Measurements from ENCODE around the gene PCDHA1.
"Not testable (repeated sequence)": the region's sequence is repeated elsewhere in the genome, so short reads cannot be mapped to it uniquely, and the experiment has no call there.

PCDHA1 gene

DNA sequence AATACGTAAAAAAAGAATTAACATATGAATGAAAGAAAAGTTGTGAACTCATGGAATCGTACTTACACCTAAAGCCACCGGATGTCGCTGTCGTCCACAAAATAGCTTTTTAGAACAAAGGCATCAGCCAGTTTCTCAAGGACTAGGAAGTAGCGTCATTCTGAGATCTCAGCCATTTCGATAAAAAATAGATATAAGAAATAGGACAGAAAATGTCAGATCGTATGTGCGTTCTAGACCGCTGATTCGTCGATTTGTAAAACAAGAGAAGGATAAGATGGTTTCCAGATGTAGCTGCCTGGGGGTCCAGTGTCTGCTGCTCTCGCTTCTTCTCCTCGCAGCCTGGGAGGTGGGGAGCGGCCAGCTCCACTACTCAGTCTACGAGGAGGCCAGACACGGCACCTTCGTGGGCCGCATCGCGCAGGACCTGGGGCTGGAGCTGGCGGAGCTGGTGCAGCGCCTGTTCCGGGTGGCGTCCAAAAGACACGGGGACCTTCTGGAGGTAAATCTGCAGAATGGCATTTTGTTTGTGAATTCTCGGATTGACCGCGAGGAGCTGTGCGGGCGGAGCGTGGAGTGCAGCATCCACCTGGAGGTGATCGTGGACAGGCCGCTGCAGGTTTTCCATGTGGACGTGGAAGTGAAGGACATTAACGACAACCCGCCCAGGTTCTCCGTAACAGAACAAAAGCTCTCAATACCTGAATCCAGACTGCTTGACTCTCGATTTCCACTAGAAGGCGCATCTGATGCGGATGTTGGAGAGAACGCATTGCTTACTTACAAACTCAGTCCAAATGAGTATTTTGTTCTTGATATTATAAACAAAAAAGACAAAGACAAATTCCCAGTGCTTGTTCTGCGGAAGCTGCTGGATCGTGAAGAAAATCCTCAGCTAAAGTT lies 70.1 kb downstream of the PCDHA1 start, which contains the start of gene PCDHA10:
Gene PCDHA10, plus strand, starts transcription at position 126 of the 903 bp plus-strand sequence. Its CDS starts 152 bp downstream, at position 278.
- DNase-seq, result no peak

DNA sequence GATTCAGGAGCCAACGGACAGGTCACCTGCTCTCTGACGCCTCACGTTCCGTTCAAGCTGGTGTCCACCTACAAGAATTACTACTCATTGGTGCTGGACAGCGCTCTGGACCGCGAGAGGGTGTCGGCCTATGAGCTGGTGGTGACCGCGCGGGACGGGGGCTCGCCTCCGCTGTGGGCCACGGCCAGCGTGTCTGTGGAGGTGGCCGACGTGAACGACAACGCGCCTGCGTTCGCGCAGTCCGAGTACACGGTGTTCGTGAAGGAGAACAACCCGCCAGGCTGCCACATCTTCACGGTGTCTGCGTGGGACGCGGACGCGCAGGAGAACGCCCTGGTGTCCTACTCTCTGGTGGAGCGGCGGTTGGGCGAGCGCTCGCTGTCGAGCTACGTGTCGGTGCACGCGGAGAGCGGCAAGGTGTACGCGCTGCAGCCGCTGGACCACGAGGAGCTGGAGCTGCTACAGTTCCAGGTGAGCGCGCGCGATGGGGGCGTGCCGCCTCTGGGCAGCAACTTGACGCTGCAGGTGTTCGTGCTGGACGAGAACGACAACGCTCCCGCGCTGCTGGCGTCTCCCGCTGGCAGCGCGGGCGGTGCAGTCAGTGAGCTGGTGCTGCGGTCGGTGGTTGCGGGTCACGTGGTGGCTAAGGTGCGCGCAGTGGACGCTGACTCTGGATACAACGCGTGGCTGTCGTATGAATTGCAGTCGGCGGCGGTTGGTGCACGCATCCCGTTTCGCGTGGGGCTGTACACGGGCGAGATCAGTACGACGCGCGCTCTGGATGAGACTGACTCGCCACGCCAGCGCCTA lies 71.4 kb downstream of the PCDHA1 start:
- DNase-seq, result no peak

DNA sequence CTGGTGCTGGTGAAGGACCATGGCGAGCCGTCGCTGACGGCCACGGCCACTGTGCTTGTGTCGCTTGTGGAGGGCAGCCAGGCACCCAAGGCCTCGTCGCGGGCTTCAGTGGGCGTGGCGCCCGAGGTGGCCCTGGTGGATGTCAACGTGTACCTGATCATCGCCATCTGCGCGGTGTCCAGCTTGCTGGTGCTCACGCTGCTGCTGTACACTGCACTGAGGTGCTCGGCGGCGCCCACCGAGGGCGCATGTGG lies 72.0 kb downstream of the PCDHA1 start:
- DNase-seq, result no peak

DNA sequence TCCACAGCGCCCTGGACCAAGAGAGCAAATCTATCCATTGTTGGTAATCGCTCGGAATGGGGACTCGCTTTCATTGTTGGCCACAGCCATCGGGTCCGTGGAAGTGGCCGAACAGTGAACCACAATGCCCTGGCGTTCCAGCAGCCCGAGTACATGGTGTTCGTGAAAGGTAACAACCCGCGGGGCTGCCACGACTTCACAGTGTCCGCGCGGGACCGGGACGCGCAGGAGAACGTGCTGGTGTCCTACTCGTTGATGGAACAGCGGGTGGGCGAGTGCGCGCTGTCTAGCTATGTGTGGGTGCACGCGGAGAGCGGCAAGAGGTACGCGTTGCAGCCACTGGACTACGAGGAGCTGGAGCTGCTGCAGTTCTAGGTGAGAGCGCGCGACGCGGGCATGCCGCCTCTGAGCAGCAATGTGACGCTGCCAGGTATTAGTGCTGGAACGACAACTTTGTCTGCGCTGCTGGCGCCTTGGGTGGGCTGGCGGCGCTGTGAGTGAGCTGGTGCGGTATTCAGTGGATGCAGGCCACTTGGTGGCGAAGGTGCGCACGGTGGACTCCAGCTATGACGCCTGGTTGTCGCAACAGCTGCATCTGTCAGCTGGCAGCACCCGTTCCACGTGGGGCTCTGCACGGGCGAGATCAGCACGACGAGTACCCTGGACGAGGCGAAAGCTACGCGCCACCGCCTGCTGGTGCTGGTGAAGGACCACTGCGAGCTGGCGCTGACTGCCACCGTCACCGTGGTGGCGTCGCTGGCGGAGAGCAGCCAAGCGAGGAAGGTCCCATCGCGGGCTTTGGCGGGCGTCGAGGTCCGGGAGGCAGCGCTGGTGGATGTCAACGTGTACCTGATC lies 76.7 kb downstream of the PCDHA1 start:
- no peak for DNase-seq

DNA sequence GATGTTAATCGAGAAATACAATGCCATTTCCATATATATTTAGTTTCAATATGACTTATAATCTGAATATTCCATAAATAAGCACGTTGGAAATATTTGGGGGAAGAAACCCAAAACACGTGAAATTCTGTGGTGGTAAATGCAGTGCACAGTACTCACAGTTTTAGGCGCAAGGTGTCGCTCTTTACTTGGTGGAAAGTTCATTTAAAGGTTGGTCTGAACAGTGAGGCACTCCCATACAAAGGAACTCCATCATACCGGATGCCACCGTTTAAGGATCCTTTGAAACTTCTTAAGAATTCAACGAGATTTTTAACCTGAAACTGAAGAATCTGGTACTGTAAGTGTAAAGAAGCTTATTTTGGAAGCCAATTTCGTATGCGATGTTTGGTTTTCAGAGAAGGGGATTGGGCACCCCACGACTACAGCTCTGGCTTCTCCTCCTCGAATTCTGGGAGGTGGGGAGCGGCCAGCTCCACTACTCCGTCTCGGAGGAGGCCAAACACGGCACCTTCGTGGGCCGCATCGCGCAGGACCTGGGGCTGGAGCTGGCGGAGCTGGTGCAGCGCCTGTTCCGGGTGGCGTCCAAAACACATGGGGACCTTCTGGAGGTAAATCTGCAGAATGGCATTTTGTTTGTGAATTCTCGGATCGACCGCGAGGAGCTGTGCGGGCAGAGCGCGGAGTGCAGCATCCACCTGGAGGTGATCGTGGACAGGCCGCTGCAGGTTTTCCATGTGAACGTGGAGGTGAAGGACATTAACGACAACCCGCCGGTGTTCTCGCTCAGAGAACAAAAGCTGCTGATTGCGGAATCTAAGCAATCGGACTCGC lies 83.0 kb downstream of the PCDHA1 start, which contains the start of gene PCDHA11:
Gene PCDHA11, plus strand, starts transcription at position 237 of the 834 bp plus-strand sequence. Its CDS starts 147 bp downstream, at position 384.
- DNase-seq, result peak; percentile 83

DNA sequence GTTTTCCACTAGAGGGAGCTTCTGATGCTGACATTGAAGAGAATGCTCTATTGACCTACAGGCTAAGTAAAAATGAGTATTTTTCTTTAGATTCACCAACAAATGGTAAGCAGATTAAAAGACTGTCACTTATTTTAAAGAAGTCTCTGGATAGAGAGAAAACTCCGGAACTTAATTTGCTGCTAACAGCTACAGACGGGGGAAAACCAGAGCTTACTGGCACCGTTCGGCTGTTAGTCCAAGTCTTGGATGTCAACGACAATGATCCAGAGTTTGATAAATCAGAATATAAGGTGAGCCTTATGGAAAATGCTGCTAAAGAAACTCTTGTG lies 83.6 kb downstream of the PCDHA1 start:
- DNase-seq, result peak; percentile 56

DNA sequence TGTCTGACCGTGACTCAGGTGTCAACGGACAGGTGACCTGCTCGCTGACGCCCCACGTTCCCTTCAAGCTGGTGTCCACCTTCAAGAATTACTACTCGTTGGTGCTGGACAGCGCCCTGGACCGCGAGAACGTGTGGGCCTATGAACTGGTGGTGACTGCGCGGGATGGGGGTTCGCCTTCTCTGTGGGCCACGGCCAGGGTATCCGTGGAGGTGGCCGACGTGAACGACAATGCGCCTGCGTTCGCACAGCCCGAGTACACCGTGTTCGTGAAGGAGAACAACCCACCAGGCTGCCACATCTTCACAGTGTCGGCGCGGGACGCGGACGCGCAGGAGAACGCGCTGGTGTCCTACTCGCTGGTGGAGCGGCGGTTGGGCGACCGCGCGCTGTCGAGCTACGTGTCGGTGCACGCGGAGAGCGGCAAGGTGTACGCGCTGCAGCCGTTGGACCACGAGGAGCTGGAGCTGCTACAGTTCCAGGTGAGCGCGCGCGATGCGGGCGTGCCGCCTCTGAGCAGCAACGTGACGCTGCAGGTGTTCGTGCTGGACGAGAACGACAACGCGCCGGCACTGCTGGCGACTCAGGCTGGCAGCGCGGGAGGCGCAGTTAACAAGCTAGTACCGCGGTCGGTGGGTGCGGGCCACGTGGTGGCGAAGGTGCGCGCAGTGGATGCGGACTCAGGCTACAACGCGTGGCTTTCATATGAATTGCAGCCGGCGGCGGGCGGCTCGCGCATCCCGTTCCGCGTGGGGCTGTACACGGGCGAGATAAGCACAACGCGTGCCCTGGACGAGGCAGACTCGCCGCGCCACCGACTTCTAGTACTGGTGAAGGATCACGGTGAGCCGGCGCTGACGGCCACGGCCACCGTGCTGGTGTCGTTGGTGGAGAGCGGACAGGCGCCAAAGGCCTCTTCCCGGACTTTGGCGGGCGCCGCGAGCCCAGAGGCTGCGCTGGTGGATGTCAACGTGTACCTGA lies 84.6 kb downstream of the PCDHA1 start:
- no peak for DNase-seq

DNA sequence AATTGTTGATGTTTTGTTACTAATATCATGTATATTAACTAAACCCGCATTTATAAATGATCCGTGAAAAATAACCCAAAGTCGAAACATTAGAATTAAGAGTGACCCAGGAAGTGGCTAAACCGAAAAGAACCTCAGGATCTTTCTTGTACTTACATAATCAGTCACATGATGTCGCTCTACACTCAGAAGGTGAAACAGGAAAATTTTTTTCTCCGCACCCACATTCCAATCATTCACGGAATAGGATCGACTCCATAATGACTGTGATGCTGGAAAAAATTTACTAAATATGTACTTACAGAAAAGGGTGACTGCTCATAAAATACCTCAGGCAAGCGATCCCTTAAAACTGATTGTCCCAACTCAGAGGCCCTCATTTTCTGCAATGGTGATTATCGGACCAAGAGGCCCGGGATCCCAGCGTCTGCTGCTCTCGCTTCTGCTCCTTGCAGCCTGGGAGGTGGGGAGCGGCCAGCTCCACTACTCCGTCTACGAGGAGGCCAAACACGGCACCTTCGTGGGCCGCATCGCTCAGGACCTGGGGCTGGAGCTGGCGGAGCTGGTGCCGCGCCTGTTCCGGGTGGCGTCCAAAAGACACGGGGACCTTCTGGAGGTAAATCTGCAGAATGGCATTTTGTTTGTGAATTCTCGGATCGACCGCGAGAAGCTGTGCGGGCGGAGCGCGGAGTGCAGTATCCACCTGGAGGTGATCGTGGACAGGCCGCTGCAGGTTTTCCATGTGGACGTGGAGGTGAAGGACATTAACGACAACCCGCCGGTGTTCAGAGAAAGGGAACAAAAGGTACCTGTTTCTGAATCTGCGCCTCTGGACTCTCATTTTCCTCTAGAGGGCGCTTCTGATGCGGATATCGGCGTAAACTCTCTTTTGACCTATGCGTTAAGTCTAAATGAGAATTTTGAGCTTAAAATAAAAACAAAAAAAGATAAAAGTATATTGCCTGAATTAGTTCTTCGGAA lies 89.4 kb downstream of the PCDHA1 start, which contains the start of gene PCDHA12:
Gene PCDHA12, plus strand, starts transcription at position 224 of the 981 bp plus-strand sequence. Its CDS starts 165 bp downstream, at position 389.
- DNase-seq, result no peak

DNA sequence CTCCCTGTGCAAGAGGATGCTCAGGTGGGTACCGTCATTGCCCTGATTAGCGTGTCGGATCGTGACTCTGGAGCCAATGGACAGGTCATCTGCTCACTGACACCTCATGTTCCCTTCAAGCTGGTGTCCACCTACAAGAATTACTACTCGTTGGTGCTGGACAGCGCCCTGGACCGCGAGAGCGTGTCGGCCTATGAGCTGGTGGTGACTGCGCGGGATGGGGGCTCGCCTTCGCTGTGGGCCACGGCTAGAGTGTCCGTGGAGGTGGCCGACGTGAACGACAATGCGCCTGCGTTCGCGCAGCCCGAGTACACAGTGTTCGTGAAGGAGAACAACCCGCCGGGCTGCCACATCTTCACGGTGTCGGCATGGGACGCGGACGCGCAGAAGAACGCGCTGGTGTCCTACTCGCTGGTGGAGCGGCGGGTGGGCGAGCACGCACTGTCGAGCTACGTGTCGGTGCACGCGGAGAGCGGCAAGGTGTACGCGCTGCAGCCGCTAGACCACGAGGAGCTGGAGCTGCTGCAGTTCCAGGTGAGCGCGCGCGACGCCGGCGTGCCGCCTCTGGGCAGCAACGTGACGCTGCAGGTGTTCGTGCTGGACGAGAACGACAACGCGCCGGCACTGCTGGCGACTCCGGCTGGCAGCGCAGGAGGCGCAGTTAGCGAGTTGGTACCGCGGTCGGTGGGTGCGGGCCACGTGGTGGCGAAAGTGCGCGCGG lies 90.8 kb downstream of the PCDHA1 start:
- DNase-seq, result not testable (repeated sequence)

DNA sequence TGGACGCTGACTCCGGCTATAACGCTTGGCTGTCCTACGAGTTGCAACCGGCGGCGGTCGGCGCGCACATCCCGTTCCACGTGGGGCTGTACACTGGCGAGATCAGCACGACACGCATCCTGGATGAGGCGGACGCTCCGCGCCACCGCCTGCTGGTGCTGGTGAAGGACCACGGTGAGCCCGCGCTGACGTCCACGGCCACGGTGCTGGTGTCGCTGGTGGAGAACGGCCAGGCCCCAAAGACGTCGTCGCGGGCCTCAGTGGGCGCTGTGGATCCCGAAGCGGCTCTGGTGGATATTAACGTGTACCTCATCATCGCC lies 91.3 kb downstream of the PCDHA1 start:
- DNase-seq, result no peak

DNA sequence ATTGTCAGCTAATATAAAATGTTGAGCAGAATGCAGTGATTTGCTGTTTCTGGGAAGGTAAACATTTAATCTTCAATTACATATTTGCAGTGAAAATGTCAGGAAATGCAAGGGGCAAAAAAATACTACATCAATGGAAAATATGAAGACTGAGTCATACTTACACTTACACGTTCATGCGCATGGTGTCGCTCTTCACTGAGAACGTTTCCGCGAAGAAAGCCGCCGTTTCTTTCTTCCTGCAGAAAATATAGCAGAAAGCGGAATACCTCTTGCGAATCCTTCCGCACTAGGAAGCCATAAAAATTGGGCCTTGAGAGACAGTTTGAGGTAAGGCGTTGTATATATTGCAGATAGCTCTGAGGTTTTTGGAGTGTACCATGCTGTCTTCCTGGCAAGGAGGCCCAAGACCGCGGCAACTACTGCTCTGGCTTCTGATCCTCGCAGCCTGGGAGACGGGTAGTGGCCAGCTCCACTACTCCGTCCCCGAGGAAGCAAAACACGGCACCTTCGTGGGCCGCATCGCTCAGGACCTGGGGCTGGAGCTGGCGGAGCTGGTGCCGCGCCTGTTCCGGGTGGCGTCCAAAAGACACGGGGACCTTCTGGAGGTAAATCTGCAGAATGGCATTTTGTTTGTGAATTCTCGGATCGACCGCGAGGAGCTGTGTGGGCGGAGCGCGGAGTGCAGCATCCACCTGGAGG lies 96.1 kb downstream of the PCDHA1 start, which contains the start of gene PCDHA13:
Gene PCDHA13, plus strand, starts transcription at position 236 of the 702 bp plus-strand sequence. Its CDS starts 145 bp downstream, at position 381.
- no peak for DNase-seq

DNA sequence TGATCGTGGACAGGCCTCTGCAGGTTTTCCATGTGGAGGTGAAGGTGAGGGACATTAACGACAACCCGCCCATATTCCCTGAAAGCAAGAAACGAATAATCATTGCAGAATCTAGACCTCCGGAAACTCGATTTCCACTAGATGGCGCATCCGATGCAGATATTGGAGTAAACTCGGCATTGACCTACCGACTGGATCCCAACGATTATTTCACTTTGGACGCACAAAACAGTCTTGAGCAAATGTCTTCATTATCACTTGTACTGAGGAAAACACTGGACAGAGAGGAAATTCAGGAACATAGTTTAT lies 96.6 kb downstream of the PCDHA1 start:
- DNase-seq, result no peak

DNA sequence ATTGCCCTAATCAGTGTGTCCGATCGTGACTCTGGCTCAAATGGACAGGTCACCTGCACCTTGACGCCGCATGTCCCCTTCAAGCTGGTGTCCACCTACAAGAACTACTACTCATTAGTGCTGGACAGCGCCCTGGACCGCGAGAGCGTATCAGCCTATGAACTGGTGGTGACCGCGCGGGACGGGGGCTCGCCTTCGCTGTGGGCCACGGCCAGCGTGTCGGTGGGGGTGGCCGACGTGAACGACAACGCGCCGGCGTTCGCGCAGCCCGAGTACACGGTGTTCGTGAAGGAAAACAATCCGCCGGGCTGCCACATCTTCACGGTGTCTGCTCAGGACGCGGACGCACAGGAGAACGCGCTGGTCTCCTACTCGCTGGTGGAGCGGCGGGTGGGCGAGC lies 97.4 kb downstream of the PCDHA1 start:
- no peak for DNase-seq

DNA sequence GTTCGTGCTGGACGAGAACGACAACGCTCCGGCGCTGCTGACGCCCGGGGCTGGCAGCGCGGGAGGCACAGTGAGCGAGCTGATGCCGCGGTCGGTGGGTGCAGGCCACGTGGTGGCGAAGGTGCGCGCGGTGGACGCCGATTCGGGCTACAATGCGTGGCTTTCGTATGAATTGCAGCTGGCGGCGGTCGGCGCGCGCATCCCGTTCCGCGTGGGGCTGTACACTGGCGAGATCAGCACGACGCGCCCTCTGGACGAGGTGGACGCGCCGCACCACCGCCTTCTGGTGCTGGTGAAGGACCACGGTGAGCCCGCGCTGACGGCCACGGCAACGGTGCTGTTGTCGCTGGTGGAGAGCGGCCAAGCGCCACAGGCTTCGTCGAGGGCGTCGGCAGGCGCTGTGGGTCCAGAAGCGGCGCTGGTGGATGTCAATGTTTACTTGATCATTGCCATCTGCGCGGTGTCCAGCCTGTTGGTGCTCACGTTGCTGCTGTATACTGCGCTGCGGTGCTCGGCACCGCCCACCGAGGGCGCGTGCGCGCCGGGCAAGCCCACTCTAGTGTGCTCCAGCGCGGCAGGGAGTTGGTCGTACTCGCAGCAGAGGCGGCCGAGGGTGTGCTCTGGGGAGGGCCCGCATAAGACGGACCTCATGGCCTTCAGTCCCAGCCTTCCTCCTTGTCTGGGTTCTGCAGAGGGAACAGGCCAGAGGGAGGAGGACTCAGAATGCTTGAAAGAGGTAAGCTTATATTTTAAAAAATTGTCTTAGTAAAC lies 98.2 kb downstream of the PCDHA1 start:
- DNase-seq, result no peak

DNA sequence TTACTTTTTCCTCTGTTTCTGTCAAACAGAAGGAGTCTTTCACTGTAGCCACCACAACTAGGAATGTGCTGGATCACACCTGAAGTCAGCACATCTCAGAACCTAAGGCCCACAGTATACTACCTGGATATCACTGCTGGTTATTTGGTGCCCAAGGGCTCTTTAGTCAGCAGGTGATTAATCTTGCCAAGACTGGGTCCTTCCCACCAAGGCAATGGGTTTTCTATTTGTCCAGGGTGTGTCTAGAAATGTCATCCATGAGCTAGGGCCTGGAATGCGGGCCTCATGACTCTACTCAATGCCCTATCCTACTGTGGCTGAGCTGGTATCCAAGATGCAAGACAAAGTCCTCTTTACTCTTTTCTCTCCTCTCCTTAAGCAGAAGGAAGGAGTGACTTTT lies 130.4 kb downstream of the PCDHA1 start:
- no peak for DNase-seq

DNA sequence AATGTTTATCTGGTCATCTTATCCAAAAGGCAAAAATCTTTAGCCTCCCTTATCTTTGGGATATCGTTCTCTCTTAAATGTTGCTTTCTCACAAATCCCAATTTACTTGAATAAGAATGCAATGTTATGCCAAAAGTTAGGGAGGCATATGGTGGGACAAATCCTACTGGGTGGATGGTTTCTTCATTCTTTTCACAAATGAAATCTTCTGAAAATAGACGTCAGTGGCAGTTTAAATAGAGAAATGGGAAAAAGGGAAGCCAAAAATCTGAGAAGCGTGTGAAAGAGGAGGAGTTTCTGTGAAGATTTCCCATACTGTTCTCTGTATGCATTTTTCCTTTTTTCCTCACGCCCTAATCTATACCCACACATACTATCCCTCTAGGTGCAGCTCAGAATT lies 137.7 kb downstream of the PCDHA1 start:
- no peak for DNase-seq

DNA sequence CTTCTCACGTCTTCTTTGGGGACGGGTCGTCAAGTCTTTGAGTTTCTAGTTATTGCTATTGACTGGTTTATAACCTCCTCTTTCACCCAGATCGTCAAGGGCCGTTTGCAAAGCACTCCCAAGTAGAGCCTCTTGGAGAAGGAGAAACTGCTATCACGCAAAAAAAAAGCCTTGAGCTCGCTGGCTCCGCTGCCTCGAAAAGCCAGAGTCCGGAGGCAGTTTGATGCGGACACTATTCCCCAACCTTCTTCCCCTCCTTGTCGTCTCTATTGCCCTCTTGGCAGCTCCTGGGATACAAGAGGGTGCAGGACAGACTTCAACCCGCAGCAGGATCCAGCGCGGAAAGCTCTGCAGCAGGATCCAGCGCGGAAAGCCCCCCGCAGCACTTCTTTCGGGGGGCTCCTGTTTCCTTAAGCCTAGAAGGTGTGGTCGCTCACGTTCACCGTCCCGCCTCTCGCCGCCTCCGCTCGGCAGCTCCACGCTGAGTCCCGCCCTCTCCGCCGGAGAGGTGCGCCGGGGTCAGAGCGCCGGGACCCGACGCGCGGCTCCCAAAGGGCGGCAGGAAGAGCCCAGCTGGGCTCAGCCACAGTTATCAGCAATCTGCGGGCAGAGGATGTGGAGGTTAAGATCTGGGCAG lies 140.0 kb downstream of the PCDHA1 start, which contains the start of gene PCDHAC1:
Gene PCDHAC1, plus strand, starts transcription at position 494 of the 637 bp plus-strand sequence. CDS start 594 bp downstream, outside the sequence.
- no peak for DNase-seq

Data from NCI-H1694 (cell line).